ENCODE results near the gene SOSTDC1.

Gene SOSTDC1

GRCh38 chr7:16423761-16424160, 41.8 kb downstream of the SOSTDC1 start:
- H3K36me3 ChIP-seq, result no peaks in the 10 kb centered on the region
- H3K4me3 ChIP-seq (ENCODE audit: low read depth, low read length), result no peak overlapping the region
- no peaks in the 10 kb centered on the region for H3K9me3 ChIP-seq
- no peaks in the 10 kb centered on the region for H3K27me3 ChIP-seq
- no peak for DNase-seq
- TF ChIP-seq CTCF (IDR thresholded peaks at IDR 0.05; ENCODE audit: low read depth, low read length), result no peak
- H3K4me1 ChIP-seq, result peaks cover 3% of the 10 kb centered on the region; the same call in 1 of the 2 replicates

- H3K4me1 ChIP-seq, result no peaks in the 10 kb centered on the region; the same call in 1 of the 2 replicates
- no peak overlapping the region for H3K4me3 ChIP-seq (ENCODE audit: low read depth, low read length)
- no peaks in the 10 kb centered on the region for H3K9me3 ChIP-seq
- no peak for DNase-seq
- H3K27me3 ChIP-seq, result no peaks in the 10 kb centered on the region
- H3K36me3 ChIP-seq, result no peaks in the 10 kb centered on the region
- peak; percentile 21; the same call in 1 of the 2 replicates for TF ChIP-seq CTCF (IDR thresholded peaks at IDR 0.05; ENCODE audit: low read depth, low read length)
Observed at GRCh38 chr7:16422917-16423316, 42.6 kb downstream of the SOSTDC1 start.

GRCh38 chr7:16422103-16422435, 43.5 kb downstream of the SOSTDC1 start:
- Histone ChIP-seq H3K4me3 (ENCODE audit: low read depth, low read length) (no peak overlapping the region), H3K9me3 (no peaks in the 10 kb centered on the region), H3K4me1 (no peaks in the 10 kb centered on the region; the same call in 1 of the 2 replicates), H3K27me3 (no peaks in the 10 kb centered on the region), H3K36me3 (no peaks in the 10 kb centered on the region)
- DNase-seq, result no peak
- no peak for TF ChIP-seq CTCF (IDR thresholded peaks at IDR 0.05; ENCODE audit: low read depth, low read length)

- H3K4me1 ChIP-seq, result no peaks in the 10 kb centered on the region; the same call in 1 of the 2 replicates
- H3K27me3 ChIP-seq, result no peaks in the 10 kb centered on the region
- no peaks in the 10 kb centered on the region for H3K36me3 ChIP-seq
- no peak for TF ChIP-seq CTCF (IDR thresholded peaks at IDR 0.05; ENCODE audit: low read depth, low read length)
- peak within 1 kb of the TSS; percentile 64 for H3K4me3 ChIP-seq (ENCODE audit: low read depth, low read length)
- no peaks in the 10 kb centered on the region for H3K9me3 ChIP-seq
- DNase-seq, result peak; percentile 62
Observed at GRCh38 chr7:16421333-16422102, 44.0 kb downstream of the SOSTDC1 start, which contains the start of gene CRPPA. CRPPA (minus strand) TSS chr7:16421538; CDS start chr7:16421322, 216 bp downstream.

- Histone ChIP-seq H3K36me3 (no peaks in the 10 kb centered on the region), H3K9me3 (no peaks in the 10 kb centered on the region), H3K27me3 (no peaks in the 10 kb centered on the region), H3K4me1 (no peaks in the 10 kb centered on the region; the same call in 1 of the 2 replicates), H3K4me3 (ENCODE audit: low read depth, low read length) (peak overlapping the region; percentile 64)
- peak; percentile 85 for DNase-seq
- TF ChIP-seq CTCF (IDR thresholded peaks at IDR 0.05; ENCODE audit: low read depth, low read length), result no peak
Observed at GRCh38 chr7:16420649-16421332, 44.7 kb downstream of the SOSTDC1 start.

GRCh38 chr7:16420329-16420648, 45.2 kb downstream of the SOSTDC1 start:
- Histone ChIP-seq H3K36me3 (no peaks in the 10 kb centered on the region), H3K27me3 (no peaks in the 10 kb centered on the region), H3K9me3 (no peaks in the 10 kb centered on the region), H3K4me3 (ENCODE audit: low read depth, low read length) (peak overlapping the region; percentile 64), H3K4me1 (no peaks in the 10 kb centered on the region; the same call in 1 of the 2 replicates)
- DNase-seq, result no peak
- no peak for TF ChIP-seq CTCF (IDR thresholded peaks at IDR 0.05; ENCODE audit: low read depth, low read length)
